Measurements from ENCODE around the gene MANSC4. TPM values are rescaled to one million over a fixed set of nuclear protein-coding genes. Genes with fewer than 3 reads are reported as not detected.

The MANSC4 gene
- total RNA-seq, 1 experiment from 2014 or later: not detected

- POLR2A ChIA-PET: no interaction called here
- peak; percentile 26; the same call in 1 of the 2 replicates for ATAC-seq
Measured at GRCh38 chr12:27810756-27811155, 30.7 kb upstream of the MANSC4 start.

GRCh38 chr12:27808841-27809240 lies 28.8 kb upstream of the MANSC4 start:
- DNase-seq (ENCODE audit: low read depth, low spot score) (no peak), ATAC-seq (no peak)
- H3K4me3 ChIP-seq (ENCODE audit: low read depth in 2 of 2, low read length in 2 of 2): no peak overlapping the region
- intact Hi-C loops (cut with micrococcal nuclease; ENCODE audit: unreplicated experiment): no loop called here
- ChIA-PET POLR2A (no interaction called here), CTCF (no interaction called here)
- H3K36me3 ChIP-seq (ENCODE audit: control insufficient read depth, insufficient read depth, low read length): no peaks in the 10 kb centered on the region
- H3K9me3 ChIP-seq (ENCODE audit: control insufficient read depth, insufficient read depth, low read depth, low read length): no peaks in the 10 kb centered on the region
- TF ChIP-seq POLR2AphosphoS5 (IDR thresholded peaks at IDR 0.05; ENCODE audit: low read depth, low read length) (no peak), TCF7L2 (IDR thresholded peaks at IDR 0.05; ENCODE audit: low read depth, low read length) (no peak), CTCF (IDR thresholded peaks at IDR 0.05) (no peak), REST (IDR thresholded peaks at IDR 0.05; ENCODE audit: insufficient read depth in 1 of 2, low read depth in 2 of 2, low read length in 1 of 2) (no peak), SIN3A (IDR thresholded peaks at IDR 0.05; ENCODE audit: borderline replicate concordance, insufficient read depth, low read depth, low read length) (no peak)
- in situ Hi-C loops (cut with HindIII; ENCODE audit: low pct_unique_long_range_greater_than_20kb, low sequenced_read_pairs): no loop called here
- H3K4me1 ChIP-seq (ENCODE audit: control insufficient read depth, insufficient read depth, low read length): no peaks in the 10 kb centered on the region
- BruUV-seq (replicated peaks): no TSS peak
- no peaks in the 10 kb centered on the region; the same call in 1 of the 2 replicates for H3K27me3 ChIP-seq (ENCODE audit: control insufficient read depth, insufficient read depth, low read length)
- no peak overlapping the region for H3K27ac ChIP-seq (ENCODE audit: low read length)

More at GRCh38 chr12:27810756-27811155, 30.7 kb upstream of the MANSC4 start:
- no TSS peak for BruUV-seq (replicated peaks)
- CTCF ChIA-PET: no interaction called here
- H3K9me3 ChIP-seq (ENCODE audit: control insufficient read depth, insufficient read depth, low read depth, low read length): no peaks in the 10 kb centered on the region
- in situ Hi-C loops (cut with HindIII; ENCODE audit: low pct_unique_long_range_greater_than_20kb, low sequenced_read_pairs) (no loop called here), intact Hi-C loops (cut with micrococcal nuclease; ENCODE audit: unreplicated experiment) (no loop called here)
- H3K4me3 ChIP-seq (ENCODE audit: low read depth in 2 of 2, low read length in 2 of 2): no peak overlapping the region
- no peak overlapping the region for H3K27ac ChIP-seq (ENCODE audit: low read length)
- no peaks in the 10 kb centered on the region; the same call in 1 of the 2 replicates for H3K27me3 ChIP-seq (ENCODE audit: control insufficient read depth, insufficient read depth, low read length)
- no peak for TF ChIP-seq TCF7L2 (IDR thresholded peaks at IDR 0.05; ENCODE audit: low read depth, low read length)
- TF ChIP-seq CTCF (IDR thresholded peaks at IDR 0.05): no peak
- TF ChIP-seq POLR2AphosphoS5 (IDR thresholded peaks at IDR 0.05; ENCODE audit: low read depth, low read length): no peak
- TF ChIP-seq SIN3A (IDR thresholded peaks at IDR 0.05; ENCODE audit: borderline replicate concordance, insufficient read depth, low read depth, low read length): no peak
- TF ChIP-seq REST (IDR thresholded peaks at IDR 0.05; ENCODE audit: insufficient read depth in 1 of 2, low read depth in 2 of 2, low read length in 1 of 2): no peak
- no peaks in the 10 kb centered on the region for H3K36me3 ChIP-seq (ENCODE audit: control insufficient read depth, insufficient read depth, low read length)
- H3K4me1 ChIP-seq (ENCODE audit: control insufficient read depth, insufficient read depth, low read length): no peaks in the 10 kb centered on the region
- no peak for DNase-seq (ENCODE audit: low read depth, low spot score)
